Astrocyte of the hippocampus (primary cell): ENCODE data around the gene CDC25B.

Experiments used
- DNase-seq: peaks from one replicate; pipeline ENCODE4 v3.0.0; 2011; ENCODE audit warnings: low read depth, low spot score

CDC25B gene

DNA sequence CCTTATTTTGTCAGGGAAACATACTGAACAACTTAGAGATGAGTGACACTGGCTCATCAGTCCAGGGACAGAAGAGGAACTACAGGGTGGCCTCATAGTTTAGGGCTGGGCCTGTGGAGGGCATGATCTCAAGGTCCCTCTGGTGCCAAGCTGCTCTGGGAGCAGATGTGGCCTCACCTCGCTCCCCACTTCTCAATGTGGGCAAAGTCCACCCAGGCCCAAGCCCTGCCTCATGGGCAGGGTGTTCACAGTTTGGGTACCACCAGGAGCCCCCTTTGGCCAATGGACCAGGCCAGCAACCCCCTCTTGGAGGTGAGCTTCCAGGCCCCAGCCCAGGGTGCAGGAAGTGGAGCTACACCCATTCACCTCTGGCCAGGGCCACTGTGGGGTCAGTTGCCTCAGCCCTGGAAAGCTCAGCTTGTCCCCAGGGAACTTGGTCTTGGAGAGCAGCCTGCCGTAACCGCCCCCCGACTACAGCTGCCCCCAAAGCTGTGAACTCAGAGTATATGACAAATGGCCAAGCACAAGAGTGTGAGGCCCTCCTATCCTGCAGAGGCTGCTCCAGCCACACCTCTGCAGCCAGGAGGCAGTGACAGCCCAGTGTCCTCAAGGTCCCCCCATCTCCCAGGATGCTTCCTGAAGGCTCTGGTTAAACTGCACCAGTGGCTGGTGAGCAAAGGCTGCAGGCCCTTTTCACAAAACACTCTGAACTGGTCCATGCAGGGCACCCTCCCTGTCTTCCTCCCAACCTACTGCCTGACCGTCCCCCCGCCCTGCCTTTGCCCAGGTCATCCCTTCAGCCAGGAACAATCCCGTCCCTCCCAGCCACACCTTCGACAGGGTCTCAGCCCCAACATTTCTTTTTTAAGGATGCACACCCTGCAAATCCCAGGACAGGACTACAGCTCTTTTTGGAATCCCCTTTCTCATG lies 32.2 kb upstream of the CDC25B start:
- no peak for DNase-seq

DNA sequence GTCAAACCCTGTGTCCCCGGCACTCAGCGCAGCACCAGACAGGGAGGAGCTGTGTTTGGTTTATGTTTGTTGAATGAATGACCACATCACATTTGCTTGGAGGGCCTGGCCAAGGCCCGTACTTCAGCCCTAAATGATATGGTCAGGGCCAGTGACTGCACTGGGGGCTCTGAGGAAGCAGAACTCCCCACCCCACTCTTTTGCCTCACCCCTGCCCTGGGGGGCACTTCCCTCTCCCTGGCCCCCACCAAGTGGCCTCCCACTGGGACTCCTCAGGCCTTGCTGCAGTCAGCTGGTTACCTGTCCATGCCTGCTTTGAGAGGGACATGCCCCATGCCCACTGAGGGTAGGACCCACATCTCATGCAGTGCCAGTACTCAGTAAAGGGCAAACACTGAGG lies 31.5 kb upstream of the CDC25B start:
- no peak for DNase-seq

DNA sequence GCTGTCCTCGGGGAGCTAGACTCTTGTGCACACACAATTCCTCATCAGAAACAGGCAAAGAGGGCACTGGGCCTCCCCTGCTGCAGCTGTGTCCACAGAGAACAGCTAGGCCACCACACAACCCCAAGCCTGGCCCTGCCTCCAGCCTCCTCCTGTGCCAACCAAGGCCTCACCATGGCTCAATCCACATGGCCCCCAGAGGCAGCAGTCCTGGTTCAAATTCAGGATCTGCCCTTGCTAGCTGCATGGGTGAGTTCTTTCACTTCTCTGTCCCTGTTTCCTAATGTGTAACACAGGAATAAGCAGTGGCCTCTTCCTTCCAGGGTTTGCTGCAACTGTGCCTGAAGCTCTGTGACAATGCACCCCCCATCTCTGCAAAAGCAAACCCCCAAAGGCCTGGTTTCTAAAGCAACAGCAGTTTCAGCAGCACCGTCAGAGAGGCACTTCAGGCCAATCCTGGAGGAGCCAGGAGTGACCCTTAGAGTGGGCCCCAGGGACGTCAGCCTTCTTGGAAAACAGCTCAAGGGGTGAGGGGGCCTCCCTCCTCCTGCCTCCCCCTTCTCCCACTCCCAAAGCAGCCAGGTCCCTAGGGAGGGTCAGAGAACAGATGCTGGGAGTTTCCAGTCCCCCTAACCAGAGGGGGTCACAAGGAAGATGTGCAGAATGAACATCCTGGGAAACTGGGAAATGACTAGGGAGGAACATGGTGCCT lies 30.8 kb upstream of the CDC25B start:
- DNase-seq = no peak

DNA sequence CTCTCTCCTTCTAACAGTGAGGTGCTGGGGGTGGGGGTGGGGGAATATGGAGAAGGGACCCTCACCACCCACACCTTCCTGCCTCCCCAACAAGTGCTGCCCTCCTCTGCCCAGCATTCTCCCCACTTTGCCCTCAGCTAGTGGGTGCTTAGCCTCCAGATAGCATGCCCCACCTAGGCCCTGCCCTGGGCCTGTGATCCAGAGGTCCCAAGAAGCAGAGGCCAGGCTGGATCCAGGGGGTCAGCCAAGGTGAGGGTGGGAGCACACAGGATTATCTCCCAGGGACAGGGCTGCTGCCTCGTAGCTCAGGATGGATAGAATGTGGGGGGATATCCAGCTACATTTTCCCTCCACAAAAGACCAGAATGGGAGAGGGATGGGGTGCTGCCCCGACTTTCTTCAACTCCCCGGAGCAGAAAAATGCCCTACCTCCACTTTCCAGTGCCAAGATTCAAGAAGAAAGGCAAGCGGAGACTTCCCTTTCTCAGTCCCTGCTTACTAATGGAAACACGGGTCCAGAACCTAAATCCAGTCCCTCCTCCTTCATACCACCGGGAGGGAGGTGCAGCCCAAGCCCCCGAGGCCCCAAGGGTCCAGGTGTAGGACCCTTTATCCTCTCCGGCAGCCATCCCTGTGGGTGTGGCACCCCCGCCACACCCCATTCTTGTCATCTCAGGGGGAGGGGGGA lies 29.5 kb upstream of the CDC25B start:
- no peak for DNase-seq

- DNase-seq = peak; percentile 33
Observed at GRCh38 chr20:3767110-3767426, 29.0 kb upstream of the CDC25B start.

- peak; percentile 100 for DNase-seq
Observed at GRCh38 chr20:3767427-3768341, 28.4 kb upstream of the CDC25B start, which contains the start of gene ADISSP. TSS of gene ADISSP (minus strand) at chr20:3767753. CDS start at chr20:3760100, 7,653 bp downstream.

DNA sequence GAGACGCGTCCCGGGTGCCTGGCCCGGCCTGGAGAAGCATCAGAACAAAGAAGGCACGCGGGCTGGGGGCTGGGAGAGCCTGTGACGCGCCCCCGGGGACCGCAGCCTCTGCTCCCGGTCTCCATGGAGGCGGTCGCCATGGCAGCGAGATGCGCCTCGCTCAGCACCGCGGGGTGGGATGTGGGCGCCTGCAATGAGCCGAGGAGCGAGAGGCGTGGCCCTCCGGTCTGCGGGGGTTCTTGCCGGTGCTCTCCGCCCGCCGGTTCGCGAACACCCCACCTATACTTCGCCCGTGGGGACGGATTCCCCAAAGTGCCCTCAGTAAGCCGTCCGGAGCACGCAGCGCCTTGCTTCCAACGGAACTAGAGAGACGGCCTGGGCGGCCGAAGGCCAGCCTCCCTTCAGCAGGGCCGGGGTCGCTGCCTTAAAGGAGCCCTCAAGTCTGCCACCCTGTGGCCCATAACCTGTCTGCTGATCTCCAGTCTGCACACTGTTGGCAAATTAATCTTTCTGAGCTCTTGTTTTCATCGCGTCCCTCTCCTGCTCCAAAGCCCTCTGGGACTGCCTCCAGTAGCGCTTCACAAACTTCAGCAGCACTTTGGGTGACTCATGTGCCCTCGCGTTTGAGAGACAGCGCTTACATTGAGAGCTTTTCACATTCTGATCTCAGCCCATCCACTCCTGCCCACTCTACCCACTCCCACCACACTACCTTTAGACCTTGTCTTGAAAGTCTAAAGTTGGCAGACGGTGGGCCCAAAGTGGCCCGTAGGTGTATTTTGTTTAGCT lies 27.6 kb upstream of the CDC25B start:
- DNase-seq = peak; percentile 91

DNA sequence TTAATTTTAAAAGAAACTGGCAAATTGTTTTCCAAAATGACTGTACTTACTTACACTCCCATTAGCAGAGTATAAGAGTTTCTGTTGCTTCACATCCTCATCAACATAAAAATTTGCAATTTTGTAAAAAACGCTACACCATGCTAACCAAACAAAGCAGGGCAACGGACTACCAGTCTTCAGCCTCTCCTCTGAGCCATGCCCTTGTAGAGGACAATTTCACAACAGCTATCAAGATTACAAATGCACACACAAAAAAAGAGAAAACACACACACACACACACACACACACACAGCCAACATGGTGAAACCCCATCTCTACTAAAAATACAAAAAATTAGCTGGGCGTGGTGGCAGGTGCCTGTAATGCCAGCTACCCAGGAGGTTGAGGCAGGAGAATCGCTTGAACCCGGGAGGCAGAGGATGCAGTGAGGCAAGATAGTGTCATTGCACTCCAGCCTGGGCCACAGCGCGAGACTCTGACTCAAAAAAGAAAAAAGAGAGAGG lies 24.5 kb upstream of the CDC25B start:
- no peak for DNase-seq

- no peak for DNase-seq
Observed at GRCh38 chr20:3775457-3776108, 20.5 kb upstream of the CDC25B start.

DNA sequence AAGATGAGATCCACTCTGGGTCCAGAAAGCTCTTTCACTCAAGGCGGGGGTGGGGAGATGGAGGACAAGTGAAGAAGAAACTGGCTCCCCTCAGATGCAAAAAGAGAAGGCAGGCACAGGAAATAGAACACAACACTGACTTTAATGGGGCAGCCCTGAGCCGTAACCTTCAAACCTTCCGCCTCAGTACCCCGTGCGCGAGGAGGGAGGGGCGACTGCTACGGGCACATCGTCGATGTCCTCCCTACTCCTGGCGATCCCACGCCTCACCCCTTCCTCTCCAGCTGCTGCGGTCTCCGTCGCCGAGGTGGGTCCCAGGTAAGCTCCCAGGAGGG lies 18.8 kb upstream of the CDC25B start:
- DNase-seq = no peak

DNA sequence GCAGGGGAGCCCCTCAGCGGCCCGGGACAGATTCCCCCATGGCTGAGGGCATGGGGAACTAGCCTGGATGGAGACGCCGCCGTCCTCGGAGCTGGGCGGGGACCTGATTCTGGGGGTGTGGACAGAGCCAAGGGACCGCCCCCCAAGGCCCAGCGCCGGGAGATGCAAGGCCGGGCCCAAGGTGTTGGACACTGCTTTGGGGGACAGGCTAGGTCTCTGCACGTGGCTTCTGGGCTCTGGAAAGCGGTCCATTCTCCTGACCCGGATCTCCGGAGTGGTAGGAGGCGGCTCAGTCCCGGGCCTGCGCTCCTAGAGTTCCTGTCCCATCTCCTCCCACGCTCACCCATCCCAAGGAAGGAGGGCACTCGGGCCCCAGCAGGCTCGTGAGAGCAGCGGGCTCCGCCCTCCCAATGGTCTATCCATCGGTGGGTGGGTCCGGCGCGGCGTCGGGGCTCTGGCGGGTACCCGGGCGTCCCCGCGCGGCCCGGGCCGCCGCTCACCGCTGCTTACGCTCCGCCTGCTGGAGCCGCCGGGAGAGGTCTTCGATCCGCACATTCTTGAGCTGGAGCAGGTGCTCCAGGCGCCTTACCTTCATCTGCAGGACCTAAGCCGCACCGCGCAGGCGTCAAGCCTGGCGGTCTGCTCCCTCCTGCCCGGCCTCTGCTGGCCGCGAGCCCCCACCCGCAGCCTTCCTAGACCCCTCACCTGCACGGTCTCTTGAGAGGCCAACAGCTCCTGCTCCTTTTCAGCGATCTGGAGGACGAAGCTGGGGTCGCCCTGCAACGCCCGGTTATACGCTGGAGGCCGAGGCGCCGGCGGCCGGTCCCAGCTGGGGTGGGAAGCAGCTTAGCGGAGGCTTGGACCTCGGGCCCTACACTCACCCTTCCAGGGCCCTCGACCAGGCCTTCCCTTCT lies 18.1 kb upstream of the CDC25B start:
- DNase-seq = peak; percentile 53

- no peak for DNase-seq
Observed at GRCh38 chr20:3778976-3779375, 17.1 kb upstream of the CDC25B start.

DNA sequence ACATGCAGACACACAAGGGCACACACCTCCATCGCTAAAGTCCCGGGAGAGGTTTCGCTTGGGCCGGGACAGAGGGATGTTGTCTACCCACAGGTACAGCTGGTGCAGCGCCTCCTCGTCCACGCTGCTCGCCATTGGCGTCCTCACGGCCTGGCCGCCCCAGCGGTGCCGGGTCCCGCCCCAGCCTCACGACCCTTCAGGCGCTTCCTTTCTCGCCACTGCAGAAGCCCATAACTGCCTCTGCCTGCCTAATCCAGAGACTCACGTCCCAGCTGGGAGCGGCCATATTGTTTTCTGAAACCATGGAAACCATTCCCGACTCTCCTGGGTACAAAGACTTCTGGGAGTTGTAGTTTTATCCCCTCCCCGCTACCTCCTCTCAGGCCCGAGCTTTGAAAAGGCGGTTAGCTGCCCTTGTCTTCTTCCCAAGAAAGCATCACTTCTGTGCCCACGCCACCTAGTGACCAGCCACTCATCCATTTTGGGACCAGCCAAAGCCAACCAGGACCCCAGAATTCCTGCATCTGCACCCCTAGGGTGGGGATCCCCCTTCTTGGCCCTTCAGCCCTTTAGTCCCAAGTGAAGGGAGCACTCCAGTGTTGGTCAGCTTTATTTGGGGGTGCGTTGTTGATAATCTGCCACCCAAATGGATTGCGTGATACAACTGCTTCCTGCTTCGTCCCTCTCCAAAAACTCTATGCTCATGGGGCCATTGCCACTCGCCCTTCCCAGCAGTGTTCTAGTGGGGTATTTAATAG lies 14.8 kb upstream of the CDC25B start, which contains the start of gene SPEF1:
TSS of gene SPEF1 (minus strand) at position 296 of the 758 bp plus-strand sequence. CDS start at position 135, 161 bp downstream.
- peak; percentile 94 for DNase-seq

DNA sequence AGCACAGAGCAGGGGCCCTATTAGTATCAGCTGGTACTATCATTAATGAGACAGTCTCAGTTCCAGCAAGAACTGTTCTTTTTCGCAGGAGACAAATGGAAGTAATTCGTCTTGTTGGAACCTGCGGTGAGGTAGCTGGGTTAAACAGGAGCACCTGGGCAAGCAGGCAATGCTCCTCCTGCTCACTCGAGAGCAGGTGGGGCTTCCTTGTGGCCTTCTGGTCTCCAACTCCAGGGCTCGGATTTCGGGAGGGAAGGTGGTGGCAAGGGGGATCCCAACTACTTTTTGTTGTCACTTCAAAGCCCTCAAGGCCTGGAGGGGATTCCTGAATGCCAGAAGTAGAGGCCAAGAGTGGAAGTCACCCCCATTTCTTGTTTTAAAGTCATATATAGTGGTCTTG lies 13.5 kb upstream of the CDC25B start:
- DNase-seq = no peak

DNA sequence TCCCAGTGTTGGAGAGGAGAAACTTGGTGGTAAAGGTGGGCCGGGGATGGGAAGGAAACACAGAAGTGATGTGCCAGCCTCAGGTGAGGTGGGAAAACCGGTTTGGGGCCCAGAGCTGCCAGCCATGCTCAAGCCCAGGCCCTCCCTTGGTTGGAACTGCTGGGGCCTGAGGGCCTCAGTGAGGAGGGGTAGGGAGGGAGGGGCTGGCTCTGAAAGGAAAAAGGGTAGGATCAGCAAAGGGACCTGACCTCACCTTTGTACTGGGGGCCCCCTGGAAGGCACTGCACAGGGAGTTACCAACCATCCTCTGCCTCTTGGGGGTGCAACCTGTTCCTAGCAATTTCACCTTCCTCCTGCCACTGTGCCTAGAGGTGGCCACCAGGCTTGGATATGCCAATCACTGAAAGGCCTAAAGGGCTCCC lies 13.0 kb upstream of the CDC25B start:
- no peak for DNase-seq

GRCh38 chr20:3783511-3784195 lies 12.5 kb upstream of the CDC25B start:
- no peak for DNase-seq

DNA sequence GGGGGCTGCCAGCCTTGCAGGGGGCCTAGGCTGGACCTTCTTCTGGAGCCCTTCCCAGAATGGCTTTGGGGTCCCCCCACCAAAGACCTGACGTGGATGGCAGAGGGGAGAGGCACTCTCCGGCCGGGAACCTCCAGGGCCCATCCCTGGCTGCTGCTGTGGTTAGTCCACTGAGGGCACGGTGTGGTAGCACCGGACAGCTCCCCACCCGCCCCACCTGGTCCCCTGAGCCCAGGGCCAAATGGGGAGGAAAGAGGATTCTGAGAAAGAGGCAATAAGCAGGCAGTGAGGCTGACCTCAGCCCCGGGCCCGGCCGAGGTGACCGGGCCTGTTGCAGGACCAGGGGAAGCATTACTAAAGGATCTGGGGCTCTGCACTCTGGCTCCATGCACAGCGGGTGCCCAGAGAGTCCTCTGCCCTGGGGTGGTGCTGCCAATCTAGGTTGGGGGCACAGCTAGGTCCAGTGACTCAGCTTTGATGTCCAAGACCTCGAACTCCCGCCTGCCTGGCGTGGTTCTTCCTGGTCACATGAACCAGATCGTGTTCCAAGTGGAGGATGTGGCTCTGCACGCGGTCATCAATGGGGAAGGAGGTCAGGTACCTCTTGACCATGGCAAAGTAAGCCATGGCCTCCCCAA lies 11.8 kb upstream of the CDC25B start:
- DNase-seq = no peak
